Tibial nerve (tissue), 4 donors: ENCODE measurements around the gene CD300LD.

Experiments used
- CTCF ChIP-seq, 5 experiments: fragments of 200-600 bp in 3 of 5; fragments of 450-650 bp in 2 of 5; sonication (generic) in 3 of 5; IDR thresholded peaks; one replicate each; pipeline ENCODE4 v1.5.1; 2016 to 2019; ENCODE audit warnings: antibody characterized with exemption in 5 of 5, mild to moderate bottlenecking in 3 of 5, moderate library complexity in 2 of 5
- EP300 ChIP-seq, 2 donors: sonication (generic); formaldehyde crosslinking; IDR thresholded peaks; one replicate each; pipeline ENCODE4 v1.6.1; 2017; ENCODE audit warnings: antibody characterized with exemption in 2 of 2, mild to moderate bottlenecking in 1 of 2
- POLR2A ChIP-seq, 2 donors: fragments of 450-650 bp; IDR thresholded peaks; one replicate each; pipeline ENCODE4 v1.6.1; 2017; ENCODE audit warnings: antibody characterized with exemption in 2 of 2, mild to moderate bottlenecking in 2 of 2, moderate library complexity in 2 of 2

- no peak for TF ChIP-seq CTCF (IDR thresholded peaks at IDR 0.05)
- no peak for TF ChIP-seq EP300 (IDR thresholded peaks at IDR 0.05)
- TF ChIP-seq POLR2A (IDR thresholded peaks at IDR 0.05): no peak
Measured at GRCh38 chr17:74565126-74565525, 27.0 kb downstream of the CD300LD start.
